GM23338 (cell line): ENCODE results near the gene NPHP4.

Source experiments
- CREB1 ChIP-seq: fragments of 250-450 bp; sonication (Bioruptor Pico); IDR thresholded peaks from 2 replicates; pipeline ENCODE4 v1.5.0; 2020; ENCODE audit warnings: low read depth, mild to moderate bottlenecking, moderate library complexity
- CTCF ChIP-seq, 2 experiments: fragments of 200-600 bp in 1 of 2; sonication (generic) in 1 of 2; conservative IDR thresholded peaks; 2 replicates each; pipeline versions ENCODE4 v1.5.1 to v1.6.1; 2016 to 2017; ENCODE audit warnings: antibody characterized with exemption in 2 of 2, low read depth in 2 of 2, mild to moderate bottlenecking in 2 of 2, moderate library complexity in 1 of 2
- ETS1 ChIP-seq: IDR thresholded peaks from 2 replicates; pipeline ENCODE4 v1.6.1; 2016; ENCODE audit warnings: antibody characterized with exemption
- EZH2 ChIP-seq: fragments of 200-600 bp; sonication (generic); IDR thresholded peaks from one replicate; pipeline ENCODE4 v1.8.0; 2017; ENCODE audit warnings: antibody characterized with exemption, mild to moderate bottlenecking, low read depth; ENCODE audit not compliant: unreplicated experiment
- EZH2phosphoT487 ChIP-seq: fragments of 200-600 bp; sonication (generic); IDR thresholded peaks from one replicate; pipeline ENCODE4 v1.8.1; 2018; ENCODE audit warnings: antibody characterized with exemption; ENCODE audit not compliant: unreplicated experiment
- POLR2AphosphoS5 ChIP-seq: IDR thresholded peaks from 2 replicates; pipeline ENCODE4 v1.6.1; 2016; ENCODE audit warnings: antibody characterized with exemption, low read depth
- TF ChIP-seq, protein P1 (sequence below): IDR thresholded peaks from one replicate; pipeline ENCODE4 v1.6.1; 2018; ENCODE audit warnings: antibody characterized with exemption; ENCODE audit not compliant: unreplicated experiment
- TF ChIP-seq, protein P2 (sequence below): fragments of 250-450 bp; sonication (Bioruptor Pico); IDR thresholded peaks from 2 replicates; pipeline ENCODE4 v1.5.0; 2020; ENCODE audit warnings: mild to moderate bottlenecking, moderate library complexity

DNA sequence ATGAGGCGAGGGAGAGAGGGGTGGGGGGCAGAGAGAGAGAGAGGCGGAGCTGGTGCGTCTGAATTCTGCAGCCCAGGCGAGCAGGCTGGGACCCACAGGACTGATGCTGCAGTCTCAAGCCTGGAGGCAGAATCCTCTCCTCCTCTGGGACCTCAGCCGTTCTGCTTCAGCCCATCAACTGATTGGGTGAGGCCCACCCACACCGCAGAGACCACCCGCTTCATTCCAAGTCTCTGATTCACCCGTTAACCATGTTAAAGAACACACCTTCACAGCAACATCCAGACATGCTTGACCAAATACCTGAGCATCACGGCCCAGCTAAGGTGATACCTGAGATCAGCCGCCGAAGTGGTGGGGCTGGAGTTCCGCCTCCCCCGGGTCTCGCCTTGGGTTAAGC is 147.8 kb downstream of the NPHP4 start:
- TF ChIP-seq CTCF (conservative IDR thresholded peaks at IDR 0.05; ENCODE audit: low read depth in 2 of 2) (no peak), POLR2AphosphoS5 (no peak), EZH2phosphoT487 (no peak), EZH2 (no peak), CREB1 (CRISPR knock-in tag) (no peak), ETS1 (no peak)
- TF ChIP-seq, protein P1, sequence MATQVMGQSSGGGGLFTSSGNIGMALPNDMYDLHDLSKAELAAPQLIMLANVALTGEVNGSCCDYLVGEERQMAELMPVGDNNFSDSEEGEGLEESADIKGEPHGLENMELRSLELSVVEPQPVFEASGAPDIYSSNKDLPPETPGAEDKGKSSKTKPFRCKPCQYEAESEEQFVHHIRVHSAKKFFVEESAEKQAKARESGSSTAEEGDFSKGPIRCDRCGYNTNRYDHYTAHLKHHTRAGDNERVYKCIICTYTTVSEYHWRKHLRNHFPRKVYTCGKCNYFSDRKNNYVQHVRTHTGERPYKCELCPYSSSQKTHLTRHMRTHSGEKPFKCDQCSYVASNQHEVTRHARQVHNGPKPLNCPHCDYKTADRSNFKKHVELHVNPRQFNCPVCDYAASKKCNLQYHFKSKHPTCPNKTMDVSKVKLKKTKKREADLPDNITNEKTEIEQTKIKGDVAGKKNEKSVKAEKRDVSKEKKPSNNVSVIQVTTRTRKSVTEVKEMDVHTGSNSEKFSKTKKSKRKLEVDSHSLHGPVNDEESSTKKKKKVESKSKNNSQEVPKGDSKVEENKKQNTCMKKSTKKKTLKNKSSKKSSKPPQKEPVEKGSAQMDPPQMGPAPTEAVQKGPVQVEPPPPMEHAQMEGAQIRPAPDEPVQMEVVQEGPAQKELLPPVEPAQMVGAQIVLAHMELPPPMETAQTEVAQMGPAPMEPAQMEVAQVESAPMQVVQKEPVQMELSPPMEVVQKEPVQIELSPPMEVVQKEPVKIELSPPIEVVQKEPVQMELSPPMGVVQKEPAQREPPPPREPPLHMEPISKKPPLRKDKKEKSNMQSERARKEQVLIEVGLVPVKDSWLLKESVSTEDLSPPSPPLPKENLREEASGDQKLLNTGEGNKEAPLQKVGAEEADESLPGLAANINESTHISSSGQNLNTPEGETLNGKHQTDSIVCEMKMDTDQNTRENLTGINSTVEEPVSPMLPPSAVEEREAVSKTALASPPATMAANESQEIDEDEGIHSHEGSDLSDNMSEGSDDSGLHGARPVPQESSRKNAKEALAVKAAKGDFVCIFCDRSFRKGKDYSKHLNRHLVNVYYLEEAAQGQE: no peak
- TF ChIP-seq, protein P2, sequence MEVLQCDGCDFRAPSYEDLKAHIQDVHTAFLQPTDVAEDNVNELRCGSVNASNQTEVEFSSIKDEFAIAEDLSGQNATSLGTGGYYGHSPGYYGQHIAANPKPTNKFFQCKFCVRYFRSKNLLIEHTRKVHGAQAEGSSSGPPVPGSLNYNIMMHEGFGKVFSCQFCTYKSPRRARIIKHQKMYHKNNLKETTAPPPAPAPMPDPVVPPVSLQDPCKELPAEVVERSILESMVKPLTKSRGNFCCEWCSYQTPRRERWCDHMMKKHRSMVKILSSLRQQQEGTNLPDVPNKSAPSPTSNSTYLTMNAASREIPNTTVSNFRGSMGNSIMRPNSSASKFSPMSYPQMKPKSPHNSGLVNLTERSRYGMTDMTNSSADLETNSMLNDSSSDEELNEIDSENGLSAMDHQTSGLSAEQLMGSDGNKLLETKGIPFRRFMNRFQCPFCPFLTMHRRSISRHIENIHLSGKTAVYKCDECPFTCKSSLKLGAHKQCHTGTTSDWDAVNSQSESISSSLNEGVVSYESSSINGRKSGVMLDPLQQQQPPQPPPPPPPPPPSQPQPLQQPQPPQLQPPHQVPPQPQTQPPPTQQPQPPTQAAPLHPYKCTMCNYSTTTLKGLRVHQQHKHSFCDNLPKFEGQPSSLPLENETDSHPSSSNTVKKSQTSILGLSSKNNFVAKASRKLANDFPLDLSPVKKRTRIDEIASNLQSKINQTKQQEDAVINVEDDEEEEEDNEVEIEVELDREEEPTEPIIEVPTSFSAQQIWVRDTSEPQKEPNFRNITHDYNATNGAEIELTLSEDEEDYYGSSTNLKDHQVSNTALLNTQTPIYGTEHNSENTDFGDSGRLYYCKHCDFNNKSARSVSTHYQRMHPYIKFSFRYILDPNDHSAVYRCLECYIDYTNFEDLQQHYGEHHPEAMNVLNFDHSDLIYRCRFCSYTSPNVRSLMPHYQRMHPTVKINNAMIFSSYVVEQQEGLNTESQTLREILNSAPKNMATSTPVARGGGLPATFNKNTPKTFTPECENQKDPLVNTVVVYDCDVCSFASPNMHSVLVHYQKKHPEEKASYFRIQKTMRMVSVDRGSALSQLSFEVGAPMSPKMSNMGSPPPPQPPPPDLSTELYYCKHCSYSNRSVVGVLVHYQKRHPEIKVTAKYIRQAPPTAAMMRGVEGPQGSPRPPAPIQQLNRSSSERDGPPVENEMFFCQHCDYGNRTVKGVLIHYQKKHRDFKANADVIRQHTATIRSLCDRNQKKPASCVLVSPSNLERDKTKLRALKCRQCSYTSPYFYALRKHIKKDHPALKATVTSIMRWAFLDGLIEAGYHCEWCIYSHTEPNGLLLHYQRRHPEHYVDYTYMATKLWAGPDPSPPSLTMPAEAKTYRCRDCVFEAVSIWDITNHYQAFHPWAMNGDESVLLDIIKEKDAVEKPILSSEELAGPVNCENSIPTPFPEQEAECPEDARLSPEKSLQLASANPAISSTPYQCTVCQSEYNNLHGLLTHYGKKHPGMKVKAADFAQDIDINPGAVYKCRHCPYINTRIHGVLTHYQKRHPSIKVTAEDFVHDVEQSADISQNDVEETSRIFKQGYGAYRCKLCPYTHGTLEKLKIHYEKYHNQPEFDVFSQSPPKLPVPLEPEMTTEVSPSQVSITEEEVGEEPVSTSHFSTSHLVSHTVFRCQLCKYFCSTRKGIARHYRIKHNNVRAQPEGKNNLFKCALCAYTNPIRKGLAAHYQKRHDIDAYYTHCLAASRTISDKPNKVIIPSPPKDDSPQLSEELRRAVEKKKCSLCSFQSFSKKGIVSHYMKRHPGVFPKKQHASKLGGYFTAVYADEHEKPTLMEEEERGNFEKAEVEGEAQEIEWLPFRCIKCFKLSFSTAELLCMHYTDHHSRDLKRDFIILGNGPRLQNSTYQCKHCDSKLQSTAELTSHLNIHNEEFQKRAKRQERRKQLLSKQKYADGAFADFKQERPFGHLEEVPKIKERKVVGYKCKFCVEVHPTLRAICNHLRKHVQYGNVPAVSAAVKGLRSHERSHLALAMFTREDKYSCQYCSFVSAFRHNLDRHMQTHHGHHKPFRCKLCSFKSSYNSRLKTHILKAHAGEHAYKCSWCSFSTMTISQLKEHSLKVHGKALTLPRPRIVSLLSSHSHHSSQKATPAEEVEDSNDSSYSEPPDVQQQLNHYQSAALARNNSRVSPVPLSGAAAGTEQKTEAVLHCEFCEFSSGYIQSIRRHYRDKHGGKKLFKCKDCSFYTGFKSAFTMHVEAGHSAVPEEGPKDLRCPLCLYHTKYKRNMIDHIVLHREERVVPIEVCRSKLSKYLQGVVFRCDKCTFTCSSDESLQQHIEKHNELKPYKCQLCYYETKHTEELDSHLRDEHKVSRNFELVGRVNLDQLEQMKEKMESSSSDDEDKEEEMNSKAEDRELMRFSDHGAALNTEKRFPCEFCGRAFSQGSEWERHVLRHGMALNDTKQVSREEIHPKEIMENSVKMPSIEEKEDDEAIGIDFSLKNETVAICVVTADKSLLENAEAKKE: no peak
